IMR-90 (cell line): ENCODE measurements around the gene DUSP22. TPM values are rescaled to one million over a fixed set of nuclear protein-coding genes. Genes with fewer than 3 reads are reported as not detected.
"Not testable (repeated sequence)": the region's sequence is repeated elsewhere in the genome, so short reads cannot be mapped to it uniquely, and the experiment has no call there.

Experiments
- ATAC-seq: fragments of 200-7000 bp; cut with Tn5 transposase; 2 replicates; pipeline ENCODE4 v1.9.1; 2020; ENCODE audit warnings: low read depth, mild to moderate bottlenecking, moderate library complexity
- BruUV-seq: library from RNA; stranded (reverse); fragments of 400-500 nt; replicated peaks from 2 replicates; lab custom pipeline; 2021; lab: Mats Ljungman, UMichigan
- CTCF ChIA-PET: fragments of 300-600 bp; formaldehyde crosslinking; extraction: SDS; loops from one replicate; lab custom pipeline; 2021; ENCODE audit warnings: antibody characterized with exemption; lab: Yijun Ruan, JAX
- POLR2A ChIA-PET: fragments of 300-600 bp; sonication (Branson Sonifier 250); formaldehyde crosslinking; loops from one replicate; lab custom pipeline; 2022; ENCODE audit warnings: antibody characterized with exemption; ENCODE audit not compliant: unreplicated experiment; lab: Charles Lee
- DNase-seq: peaks from one replicate; pipeline ENCODE4 v3.0.0; 2013
- H2AFZ ChIP-seq: replicated peaks from 2 replicates; pipeline ENCODE3; 2013; ENCODE audit warnings: low read length, mild to moderate bottlenecking; ENCODE audit not compliant: poor library complexity
- H2AK5ac ChIP-seq: 2 replicates; pipeline ENCODE4 v1.6.1; 2013; ENCODE audit warnings: low read depth, low read length, inconsistent platforms
- H2AK9ac ChIP-seq: replicated peaks from 2 replicates; pipeline ENCODE3; 2013; ENCODE audit warnings: mild to moderate bottlenecking, low read depth, low read length, moderate library complexity; ENCODE audit not compliant: poor library complexity
- H2BK120ac ChIP-seq: 2 replicates; pipeline ENCODE4 v1.6.1; 2013; ENCODE audit warnings: low read depth, low read length, inconsistent platforms
- H2BK15ac ChIP-seq: 3 replicates; pipeline ENCODE4 v1.6.1; 2013; ENCODE audit warnings: low read depth, low read length, inconsistent platforms
- H2BK20ac ChIP-seq: 2 replicates; pipeline ENCODE4 v1.6.1; 2013; ENCODE audit warnings: low read depth, mild to moderate bottlenecking, inconsistent platforms, low read length, moderate library complexity
- H2BK5ac ChIP-seq: 2 replicates; pipeline ENCODE4 v1.6.1; 2013; ENCODE audit warnings: mild to moderate bottlenecking, low read depth, low read length, inconsistent platforms; ENCODE audit not compliant: poor library complexity, severe bottlenecking
- H3K14ac ChIP-seq: replicated peaks from 2 replicates; pipeline ENCODE4 v1.6.1; 2013; ENCODE audit warnings: low read depth, low read length, inconsistent platforms
- H3K18ac ChIP-seq: 2 replicates; pipeline ENCODE4 v1.6.1; 2013; ENCODE audit warnings: low read depth, low read length, control low read depth
- H3K23ac ChIP-seq: 2 replicates; pipeline ENCODE4 v1.6.1; 2013; ENCODE audit warnings: low read depth, low read length, inconsistent platforms
- H3K27ac ChIP-seq: 2 replicates; pipeline ENCODE4 v1.5.1; 2013; ENCODE audit warnings: mild to moderate bottlenecking, control low read depth, low read length; ENCODE audit not compliant: insufficient read depth
- H3K27me3 ChIP-seq: 2 replicates; pipeline ENCODE4 v1.6.1; 2013; ENCODE audit warnings: low read length; ENCODE audit not compliant: control insufficient read depth, insufficient read depth
- H3K36me3 ChIP-seq: 2 replicates; pipeline ENCODE4 v1.6.1; 2013; ENCODE audit warnings: low read length, mixed read lengths; ENCODE audit not compliant: control insufficient read depth, insufficient read depth
- H3K4ac ChIP-seq: 2 replicates; pipeline ENCODE4 v1.6.1; 2013; ENCODE audit warnings: low read depth, low read length, inconsistent platforms
- H3K4me1 ChIP-seq: 2 replicates; pipeline ENCODE4 v1.6.1; 2013; ENCODE audit warnings: low read length, mixed read lengths; ENCODE audit not compliant: control insufficient read depth, insufficient read depth
- H3K4me2 ChIP-seq: 2 replicates; pipeline ENCODE4 v1.6.1; 2013; ENCODE audit warnings: low read depth, mild to moderate bottlenecking, control low read depth, low read length, moderate library complexity
- H3K4me3 ChIP-seq: 2 replicates; pipeline ENCODE4 v1.5.1; 2013; ENCODE audit warnings: low read depth, mild to moderate bottlenecking, control low read depth, low read length, moderate library complexity; ENCODE audit not compliant: insufficient read depth
- H3K56ac ChIP-seq: 2 replicates; pipeline ENCODE4 v1.6.1; 2013; ENCODE audit warnings: low read length, inconsistent platforms; ENCODE audit not compliant: insufficient read depth; ENCODE audit errors: extremely low read depth
- H3K79me1 ChIP-seq, 2 experiments: 2 replicates each; pipeline ENCODE4 v1.6.1; 2013; ENCODE audit warnings: low read length in 2 of 2, inconsistent platforms in 1 of 2, low read depth in 1 of 2
- H3K9ac ChIP-seq: 2 replicates; pipeline ENCODE4 v1.6.1; 2013; ENCODE audit warnings: low read depth, low read length, control low read depth
- H3K9me1 ChIP-seq: 2 replicates; pipeline ENCODE4 v1.6.1; 2013; ENCODE audit warnings: low read length, inconsistent platforms; ENCODE audit not compliant: insufficient read depth
- H3K9me3 ChIP-seq: 2 replicates; pipeline ENCODE4 v1.6.1; 2013; ENCODE audit warnings: low read length; ENCODE audit not compliant: control insufficient read depth, insufficient read depth
- H4K20me1 ChIP-seq: 2 replicates; pipeline ENCODE4 v1.6.1; 2013; ENCODE audit warnings: low read length, inconsistent platforms; ENCODE audit not compliant: insufficient read depth
- H4K5ac ChIP-seq: 2 replicates; pipeline ENCODE4 v1.6.1; 2013; ENCODE audit warnings: mild to moderate bottlenecking, low read depth, low read length, control low read depth
- H4K8ac ChIP-seq, 2 experiments: 2 replicates each; pipeline ENCODE4 v1.6.1; 2013; ENCODE audit warnings: low read depth in 2 of 2, low read length in 2 of 2, control low read depth in 1 of 2, inconsistent platforms in 1 of 2
- H4K91ac ChIP-seq: 2 replicates; pipeline ENCODE4 v1.6.1; 2013; ENCODE audit warnings: low read depth, low read length, inconsistent platforms; ENCODE audit not compliant: insufficient read depth
- WGBS, 2 experiments: methylation state at CpG; one replicate each; pipeline versions ENCODE4 v1.1.5 to v1.1.7; 2013; ENCODE audit warnings: missing lambda C conversion rate in 2 of 2; ENCODE audit not compliant: insufficient read length in 1 of 2; ENCODE audit errors: extremely low coverage in 2 of 2; 5-methylcytosine and 5-hydroxymethylcytosine counted together
- dilution Hi-C: fragments of 300-500 bp; cut with HindIII; formaldehyde crosslinking; loops from one replicate; pipeline ENCODE4 v1.14.3; 2018; ENCODE audit warnings: low sequenced_read_pairs; ENCODE audit not compliant: unreplicated experiment
- in situ Hi-C: fragments of 300-500 bp; cut with MboI; formaldehyde crosslinking; loops from 3 replicates; pipeline ENCODE4 v1.14.3; 2019; ENCODE audit warnings: low sequenced_read_pairs, inconsistent platforms, mixed read lengths
- intact Hi-C: fragments of 100-400 bp; cut with micrococcal nuclease; formaldehyde crosslinking; loops from 2 replicates; pipeline ENCODE4 v1.10.0; 2022
- polyA plus RNA-seq, 3 experiments: library from polyadenylated mRNA; depleted of rRNA; stranded (reverse); fragments of >200 nt; gene quantifications; 2 replicates each; pipeline ENCODE4 v1.2.3, GENCODE V29; 2012; ENCODE audit warnings: low replicate concordance in 1 of 3
- total RNA-seq: library from RNA; depleted of rRNA; stranded (reverse); fragments of >200 nt; gene quantifications from 2 replicates; pipeline ENCODE4 v1.2.3, GENCODE V29; 2012

The DUSP22 gene
- total and polyA plus RNA-seq, 2 of the 4 experiments (the other 2 are of a cell fraction) = 7.1 to 8.2 TPM

DNA sequence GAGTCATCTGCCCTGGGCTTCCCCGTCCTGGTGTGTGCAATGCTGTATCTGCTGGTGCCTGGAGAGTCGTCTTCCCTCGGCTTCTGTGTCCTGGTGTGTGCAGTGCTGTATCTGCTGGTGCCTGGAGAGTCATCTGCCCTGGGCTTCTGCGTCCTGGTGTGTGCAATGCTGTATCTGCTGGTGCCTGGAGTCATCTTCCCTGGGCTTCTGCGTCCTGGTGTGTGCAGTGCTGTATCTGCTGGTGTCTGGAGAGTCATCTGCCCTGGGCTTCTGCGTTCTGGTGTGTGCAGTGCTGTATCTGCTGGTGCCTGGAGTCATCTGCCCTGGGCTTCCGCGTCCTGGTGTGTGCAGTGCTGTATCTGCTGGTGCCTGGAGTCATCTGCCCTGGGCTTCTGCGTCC, 33.8 kb downstream of the DUSP22 start:
- H4K5ac ChIP-seq, H3K9me1 ChIP-seq, H3K27ac ChIP-seq, POLR2A ChIA-PET, H3K27me3 ChIP-seq, in situ Hi-C loops, dilution Hi-C loops, H2BK120ac ChIP-seq, H3K79me1 ChIP-seq, DNase-seq, H2BK5ac ChIP-seq, H3K4me1 ChIP-seq, H2AFZ ChIP-seq, intact Hi-C loops, H2AK5ac ChIP-seq, H3K9ac ChIP-seq, H4K8ac ChIP-seq, H3K36me3 ChIP-seq, H2BK15ac ChIP-seq, H3K14ac ChIP-seq, H3K9me3 ChIP-seq, H2BK20ac ChIP-seq, CTCF ChIA-PET, H3K4me3 ChIP-seq, H4K91ac ChIP-seq, H3K4me2 ChIP-seq, H3K18ac ChIP-seq, H3K56ac ChIP-seq, H4K20me1 ChIP-seq, BruUV-seq, H2AK9ac ChIP-seq, H3K4ac ChIP-seq, H3K23ac ChIP-seq, ATAC-seq: not testable (repeated sequence)
- 42% methylated on average over 4 of the region's 9 CpGs; no CpG with 5 or more reads in 1 of the 2 experiments for whole genome bisulfite sequencing, 2 experiments
